GM12872 (cell line): Measurements from ENCODE around the gene RIPOR3.

Experiments
- CTCF ChIP-seq: IDR thresholded peaks from 3 replicates; pipeline ENCODE4 v1.5.1; 2011; ENCODE audit warnings: low read depth, mild to moderate bottlenecking, low read length, moderate library complexity; ENCODE audit not compliant: insufficient read depth

The RIPOR3 gene

GRCh38 chr20:50634191-50634590 lies 57.2 kb downstream of the RIPOR3 start:
- TF ChIP-seq CTCF = no peak

- no peak for TF ChIP-seq CTCF
Observed at GRCh38 chr20:50633361-50633760, 58.0 kb downstream of the RIPOR3 start.

GRCh38 chr20:50632701-50633100 lies 58.6 kb downstream of the RIPOR3 start:
- TF ChIP-seq CTCF = no peak

- no peak for TF ChIP-seq CTCF
Observed at GRCh38 chr20:50632236-50632635, 59.1 kb downstream of the RIPOR3 start.

GRCh38 chr20:50630578-50631263 lies 60.6 kb downstream of the RIPOR3 start:
- TF ChIP-seq CTCF = no peak

- TF ChIP-seq CTCF = no peak
Observed at GRCh38 chr20:50629670-50630045, 61.7 kb downstream of the RIPOR3 start.

- no peak for TF ChIP-seq CTCF
Observed at GRCh38 chr20:50628853-50629669, 62.3 kb downstream of the RIPOR3 start.
